ENCODE data around the gene CES3. TPM values are rescaled to one million over a fixed set of nuclear protein-coding genes. Genes with fewer than 3 reads are reported as not detected.

Gene CES3
- total RNA-seq, 1 donor from 2014 or later: 0.98 TPM

- intact Hi-C loops (cut with DNase I): loop anchor here (5.0 kb wide), 1 partner anchor 34 kb away; no protein-coding TSS in a partner anchor
- no peak for DNase-seq (ENCODE audit: extremely low spot score in 2 of 2)
- H3K27ac ChIP-seq: peak overlapping the region; percentile 81
- no peaks in the 10 kb centered on the region for H3K9me3 ChIP-seq
- peak overlapping the region; percentile 56 to 61 for H3K4me3 ChIP-seq
- no peak for TF ChIP-seq POLR2A (IDR thresholded peaks at IDR 0.05)
- no peak for TF ChIP-seq CTCF (IDR thresholded peaks at IDR 0.05)
- TF ChIP-seq POLR2AphosphoS5 (IDR thresholded peaks at IDR 0.05; ENCODE audit: insufficient read depth in 1 of 2, low read depth in 1 of 2): no peak
- no peaks in the 10 kb centered on the region for H3K36me3 ChIP-seq
- H3K4me1 ChIP-seq: peaks cover 5% of the 10 kb centered on the region
- no peaks in the 10 kb centered on the region for H3K27me3 ChIP-seq
Measured at GRCh38 chr16:66926171-66926947, 34.7 kb upstream of the CES3 start.

GRCh38 chr16:66926961-66927436 is 34.1 kb upstream of the CES3 start:
- no peak overlapping the region for H3K27ac ChIP-seq
- H3K36me3 ChIP-seq: no peaks in the 10 kb centered on the region
- TF ChIP-seq POLR2A (IDR thresholded peaks at IDR 0.05) (no peak), CTCF (IDR thresholded peaks at IDR 0.05) (no peak), POLR2AphosphoS5 (IDR thresholded peaks at IDR 0.05; ENCODE audit: insufficient read depth in 1 of 2, low read depth in 1 of 2) (no peak)
- intact Hi-C loops (cut with DNase I): loop anchor here (5.0 kb wide), 1 partner anchor 35 kb away; no protein-coding TSS in a partner anchor
- no peaks in the 10 kb centered on the region for H3K27me3 ChIP-seq
- no peak for DNase-seq (ENCODE audit: extremely low spot score in 2 of 2)
- no peaks in the 10 kb centered on the region for H3K9me3 ChIP-seq
- H3K4me1 ChIP-seq: peaks cover 7% of the 10 kb centered on the region
- H3K4me3 ChIP-seq: no peak overlapping the region

GRCh38 chr16:66927918-66928649 is 33.0 kb upstream of the CES3 start:
- peaks cover 18% of the 10 kb centered on the region for H3K4me1 ChIP-seq
- H3K27ac ChIP-seq: no peak overlapping the region

GRCh38 chr16:66928702-66929388 is 32.2 kb upstream of the CES3 start:
- H3K4me3 ChIP-seq: no peak overlapping the region
- H3K27me3 ChIP-seq: no peaks in the 10 kb centered on the region
- H3K27ac ChIP-seq: no peak overlapping the region
- H3K9me3 ChIP-seq: no peaks in the 10 kb centered on the region
- no peak for DNase-seq (ENCODE audit: extremely low spot score in 2 of 2)
- intact Hi-C loops (cut with DNase I): loop anchor here (5.0 kb wide), 1 partner anchor 37 kb away; no protein-coding TSS in a partner anchor
- TF ChIP-seq CTCF (IDR thresholded peaks at IDR 0.05) (no peak), POLR2A (IDR thresholded peaks at IDR 0.05) (no peak), POLR2AphosphoS5 (IDR thresholded peaks at IDR 0.05; ENCODE audit: insufficient read depth in 1 of 2, low read depth in 1 of 2) (no peak)
- H3K4me1 ChIP-seq: peaks cover 25% of the 10 kb centered on the region
- no peaks in the 10 kb centered on the region for H3K36me3 ChIP-seq

More at GRCh38 chr16:66927918-66928649, 33.0 kb upstream of the CES3 start:
- TF ChIP-seq CTCF (IDR thresholded peaks at IDR 0.05) (no peak), POLR2A (IDR thresholded peaks at IDR 0.05) (no peak), POLR2AphosphoS5 (IDR thresholded peaks at IDR 0.05; ENCODE audit: insufficient read depth in 1 of 2, low read depth in 1 of 2) (no peak)
- no peaks in the 10 kb centered on the region for H3K36me3 ChIP-seq
- H3K4me3 ChIP-seq: no peak overlapping the region
- intact Hi-C loops (cut with DNase I): loop anchor here (5.0 kb wide), 1 partner anchor 36 kb away; no protein-coding TSS in a partner anchor
- H3K9me3 ChIP-seq: no peaks in the 10 kb centered on the region
- H3K27me3 ChIP-seq: no peaks in the 10 kb centered on the region
- no peak for DNase-seq (ENCODE audit: extremely low spot score in 2 of 2)

All from vagina (tissue), 2 donors.